HCT116 (cell line): ENCODE measurements around the gene SPRR2G.

ENCODE experiments used
- EZH2 ChIP-seq: fragments of 200-600 bp; sonication (generic); IDR thresholded peaks from 2 replicates; pipeline ENCODE4 v1.6.1; 2017; ENCODE audit warnings: antibody characterized with exemption, mixed run types
- EZH2phosphoT487 ChIP-seq: fragments of 200-600 bp; IDR thresholded peaks from 2 replicates; pipeline ENCODE4 v1.6.1; 2018; ENCODE audit warnings: antibody characterized with exemption, borderline replicate concordance
- POLR2A ChIP-seq: IDR thresholded peaks from 2 replicates; pipeline ENCODE4 v1.7.0; 2011; ENCODE audit warnings: borderline replicate concordance; ENCODE audit not compliant: insufficient read depth, insufficient read length; ENCODE audit errors: extremely low read depth
- POLR2AphosphoS5 ChIP-seq: IDR thresholded peaks from 2 replicates; pipeline ENCODE4 v1.6.1; 2011; ENCODE audit warnings: mild to moderate bottlenecking, low read depth, low read length, moderate library complexity
- RAD21 ChIP-seq: IDR thresholded peaks from 2 replicates; pipeline ENCODE4 v1.6.1; 2012; ENCODE audit warnings: low read depth, mild to moderate bottlenecking
- YY1 ChIP-seq: IDR thresholded peaks from 2 replicates; pipeline ENCODE4 v1.6.1; 2011; ENCODE audit warnings: low read length, low read depth, moderate library complexity, mild to moderate bottlenecking; ENCODE audit not compliant: insufficient replicate concordance; ENCODE audit errors: extremely low read depth
- ZNF274 ChIP-seq: fragments of 200-500 bp; sonication (Bioruptor generic); IDR thresholded peaks from 2 replicates; pipeline ENCODE4 v1.6.1; 2014; ENCODE audit warnings: mild to moderate bottlenecking, low read depth, low read length, inconsistent platforms
- TF ChIP-seq, protein P1 (sequence below), 3 experiments: fragments of 200-600 bp in 1 of 3; sonication (generic) in 1 of 3; IDR thresholded peaks in 2 of 3; conservative IDR thresholded peaks in 1 of 3; 2 replicates each; pipeline ENCODE4 v1.5.1; 2012 to 2017; ENCODE audit warnings: low read depth in 2 of 3, low read length in 2 of 3, antibody characterized with exemption in 1 of 3, borderline replicate concordance in 1 of 3, control low read depth in 1 of 3, mild to moderate bottlenecking in 1 of 3, mixed read lengths in 1 of 3, mixed run types in 1 of 3, moderate library complexity in 1 of 3; ENCODE audit not compliant: insufficient read depth in 1 of 3
- TF ChIP-seq, protein P2 (sequence below): IDR thresholded peaks from 2 replicates; pipeline ENCODE4 v1.6.1; 2012
- TF ChIP-seq, protein P3 (sequence below): IDR thresholded peaks from 2 replicates; pipeline ENCODE4 v1.6.1; 2012; ENCODE audit warnings: low read depth

DNA sequence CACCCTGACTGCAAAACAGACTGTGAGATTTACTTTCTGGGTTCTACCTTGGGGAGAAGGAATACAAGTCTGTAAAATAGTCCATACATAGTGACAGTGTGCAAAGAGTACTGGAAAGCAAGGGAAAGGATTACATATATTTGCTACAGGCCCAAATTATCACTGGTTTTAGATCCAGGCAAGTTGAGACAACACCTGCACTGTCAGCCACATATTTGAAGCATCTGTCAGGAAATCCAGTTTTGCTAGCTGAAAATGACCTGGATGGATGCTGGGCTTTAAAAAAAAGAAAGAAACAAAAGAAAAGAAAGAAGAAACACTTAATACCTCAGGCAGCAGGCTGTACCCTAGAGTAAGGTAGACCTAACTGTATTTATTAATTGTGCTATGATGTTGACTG lies 23.9 kb upstream of the SPRR2G start:
- TF ChIP-seq POLR2A = no peak
- TF ChIP-seq, protein P1, sequence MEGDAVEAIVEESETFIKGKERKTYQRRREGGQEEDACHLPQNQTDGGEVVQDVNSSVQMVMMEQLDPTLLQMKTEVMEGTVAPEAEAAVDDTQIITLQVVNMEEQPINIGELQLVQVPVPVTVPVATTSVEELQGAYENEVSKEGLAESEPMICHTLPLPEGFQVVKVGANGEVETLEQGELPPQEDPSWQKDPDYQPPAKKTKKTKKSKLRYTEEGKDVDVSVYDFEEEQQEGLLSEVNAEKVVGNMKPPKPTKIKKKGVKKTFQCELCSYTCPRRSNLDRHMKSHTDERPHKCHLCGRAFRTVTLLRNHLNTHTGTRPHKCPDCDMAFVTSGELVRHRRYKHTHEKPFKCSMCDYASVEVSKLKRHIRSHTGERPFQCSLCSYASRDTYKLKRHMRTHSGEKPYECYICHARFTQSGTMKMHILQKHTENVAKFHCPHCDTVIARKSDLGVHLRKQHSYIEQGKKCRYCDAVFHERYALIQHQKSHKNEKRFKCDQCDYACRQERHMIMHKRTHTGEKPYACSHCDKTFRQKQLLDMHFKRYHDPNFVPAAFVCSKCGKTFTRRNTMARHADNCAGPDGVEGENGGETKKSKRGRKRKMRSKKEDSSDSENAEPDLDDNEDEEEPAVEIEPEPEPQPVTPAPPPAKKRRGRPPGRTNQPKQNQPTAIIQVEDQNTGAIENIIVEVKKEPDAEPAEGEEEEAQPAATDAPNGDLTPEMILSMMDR (IDR thresholded peaks at IDR 0.05 in 2 of 3, conservative IDR thresholded peaks at IDR 0.05 in 1 of 3; ENCODE audit: borderline replicate concordance in 1 of 3, insufficient read depth in 1 of 3, low read depth in 2 of 3, low read length in 2 of 3) = no peak
- TF ChIP-seq YY1 = no peak
- no peak for TF ChIP-seq RAD21
- no peak for TF ChIP-seq EZH2
- TF ChIP-seq, protein P2, sequence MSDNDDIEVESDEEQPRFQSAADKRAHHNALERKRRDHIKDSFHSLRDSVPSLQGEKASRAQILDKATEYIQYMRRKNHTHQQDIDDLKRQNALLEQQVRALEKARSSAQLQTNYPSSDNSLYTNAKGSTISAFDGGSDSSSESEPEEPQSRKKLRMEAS = no peak
- no peak for TF ChIP-seq ZNF274
- no peak for TF ChIP-seq EZH2phosphoT487
- TF ChIP-seq, protein P3, sequence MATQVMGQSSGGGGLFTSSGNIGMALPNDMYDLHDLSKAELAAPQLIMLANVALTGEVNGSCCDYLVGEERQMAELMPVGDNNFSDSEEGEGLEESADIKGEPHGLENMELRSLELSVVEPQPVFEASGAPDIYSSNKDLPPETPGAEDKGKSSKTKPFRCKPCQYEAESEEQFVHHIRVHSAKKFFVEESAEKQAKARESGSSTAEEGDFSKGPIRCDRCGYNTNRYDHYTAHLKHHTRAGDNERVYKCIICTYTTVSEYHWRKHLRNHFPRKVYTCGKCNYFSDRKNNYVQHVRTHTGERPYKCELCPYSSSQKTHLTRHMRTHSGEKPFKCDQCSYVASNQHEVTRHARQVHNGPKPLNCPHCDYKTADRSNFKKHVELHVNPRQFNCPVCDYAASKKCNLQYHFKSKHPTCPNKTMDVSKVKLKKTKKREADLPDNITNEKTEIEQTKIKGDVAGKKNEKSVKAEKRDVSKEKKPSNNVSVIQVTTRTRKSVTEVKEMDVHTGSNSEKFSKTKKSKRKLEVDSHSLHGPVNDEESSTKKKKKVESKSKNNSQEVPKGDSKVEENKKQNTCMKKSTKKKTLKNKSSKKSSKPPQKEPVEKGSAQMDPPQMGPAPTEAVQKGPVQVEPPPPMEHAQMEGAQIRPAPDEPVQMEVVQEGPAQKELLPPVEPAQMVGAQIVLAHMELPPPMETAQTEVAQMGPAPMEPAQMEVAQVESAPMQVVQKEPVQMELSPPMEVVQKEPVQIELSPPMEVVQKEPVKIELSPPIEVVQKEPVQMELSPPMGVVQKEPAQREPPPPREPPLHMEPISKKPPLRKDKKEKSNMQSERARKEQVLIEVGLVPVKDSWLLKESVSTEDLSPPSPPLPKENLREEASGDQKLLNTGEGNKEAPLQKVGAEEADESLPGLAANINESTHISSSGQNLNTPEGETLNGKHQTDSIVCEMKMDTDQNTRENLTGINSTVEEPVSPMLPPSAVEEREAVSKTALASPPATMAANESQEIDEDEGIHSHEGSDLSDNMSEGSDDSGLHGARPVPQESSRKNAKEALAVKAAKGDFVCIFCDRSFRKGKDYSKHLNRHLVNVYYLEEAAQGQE = no peak
- no peak for TF ChIP-seq POLR2AphosphoS5
